ENCODE results near the gene MAP3K20.
"Not testable (repeated sequence)": the region's sequence is repeated elsewhere in the genome, so short reads cannot be mapped to it uniquely, and the experiment has no call there.

The MAP3K20 gene

GRCh38 chr2:173204316-173204715 lies 128.7 kb downstream of the MAP3K20 start:
- no peak for DNase-seq (ENCODE audit: low spot score)

- DNase-seq (ENCODE audit: low spot score) = no peak
Observed at GRCh38 chr2:173205375-173205774, 129.7 kb downstream of the MAP3K20 start.

GRCh38 chr2:173207124-173207523 lies 131.5 kb downstream of the MAP3K20 start:
- DNase-seq (ENCODE audit: low spot score) = not testable (repeated sequence)

GRCh38 chr2:173210270-173211196 lies 134.9 kb downstream of the MAP3K20 start:
- peak; percentile 39 for DNase-seq (ENCODE audit: low spot score)

- DNase-seq (ENCODE audit: low spot score) = no peak
Observed at GRCh38 chr2:173213181-173213580, 137.5 kb downstream of the MAP3K20 start.

GRCh38 chr2:173214213-173214612 lies 138.6 kb downstream of the MAP3K20 start:
- DNase-seq (ENCODE audit: low spot score) = no peak

GRCh38 chr2:173215316-173215715 lies 139.7 kb downstream of the MAP3K20 start:
- DNase-seq (ENCODE audit: low spot score) = no peak

GRCh38 chr2:173216051-173216450 lies 140.4 kb downstream of the MAP3K20 start:
- DNase-seq (ENCODE audit: low spot score) = no peak

GRCh38 chr2:173216668-173217067 lies 141.0 kb downstream of the MAP3K20 start:
- no peak for DNase-seq (ENCODE audit: low spot score)

- DNase-seq (ENCODE audit: low spot score) = no peak
Observed at GRCh38 chr2:173217116-173217840, 141.6 kb downstream of the MAP3K20 start.

- no peak for DNase-seq (ENCODE audit: low spot score)
Observed at GRCh38 chr2:173218326-173219056, 142.8 kb downstream of the MAP3K20 start.

GRCh38 chr2:173221132-173221695 lies 145.6 kb downstream of the MAP3K20 start:
- DNase-seq (ENCODE audit: low spot score) = no peak

GRCh38 chr2:173221937-173222594 lies 146.4 kb downstream of the MAP3K20 start:
- no peak for DNase-seq (ENCODE audit: low spot score)

GRCh38 chr2:173223871-173224270 lies 148.2 kb downstream of the MAP3K20 start:
- DNase-seq (ENCODE audit: low spot score) = no peak

GRCh38 chr2:173226899-173227698 lies 151.5 kb downstream of the MAP3K20 start:
- no peak for DNase-seq (ENCODE audit: low spot score)

- DNase-seq (ENCODE audit: low spot score) = no peak
Observed at GRCh38 chr2:173229086-173229485, 153.4 kb downstream of the MAP3K20 start.

GRCh38 chr2:173230181-173230580 lies 154.5 kb downstream of the MAP3K20 start:
- no peak for DNase-seq (ENCODE audit: low spot score)

GRCh38 chr2:173231042-173231441 lies 155.4 kb downstream of the MAP3K20 start:
- no peak for DNase-seq (ENCODE audit: low spot score)

- no peak for DNase-seq (ENCODE audit: low spot score)
Observed at GRCh38 chr2:173231465-173231864, 155.8 kb downstream of the MAP3K20 start.

- no peak for DNase-seq (ENCODE audit: low spot score)
Observed at GRCh38 chr2:173232956-173233744, 157.5 kb downstream of the MAP3K20 start.

All from CD4-positive, alpha-beta T cell treated with Interleukin-6 at 100 ng/mL for 8 hours (primary cell).